Neural cell (in vitro differentiated cells): ENCODE measurements around the gene FAM107B. TPM values are rescaled to one million over a fixed set of nuclear protein-coding genes. Genes with fewer than 3 reads are reported as not detected.

Source experiments
- H2AFZ ChIP-seq: fragments of 200-600, 300-800 bp; sonication (generic), shearing (Covaris generic); 2 replicates; pipeline ENCODE4 v1.6.0; 2014; ENCODE audit warnings: low read depth, mild to moderate bottlenecking, antibody characterized with exemption, low read length, moderate library complexity
- H3F3A ChIP-seq: fragments of 200-600 bp; shearing (Covaris generic); 2 replicates; pipeline ENCODE4 v1.6.1; 2016; ENCODE audit warnings: mild to moderate bottlenecking, moderate library complexity, mixed read lengths, antibody characterized with exemption, low read length; ENCODE audit not compliant: insufficient read depth, poor library complexity, severe bottlenecking
- H3K27ac ChIP-seq: fragments of 200-600, 300-800 bp; sonication (generic), shearing (Covaris generic); 2 replicates; pipeline ENCODE4 v1.5.1; 2014; ENCODE audit warnings: mild to moderate bottlenecking, low read length, moderate library complexity
- H3K27me3 ChIP-seq: fragments of 300-800, 200-600 bp; sonication (generic), shearing (Covaris generic); 2 replicates; pipeline ENCODE4 v1.6.0; 2014; ENCODE audit warnings: mild to moderate bottlenecking, low read depth, low read length, moderate library complexity; ENCODE audit not compliant: insufficient read depth
- H3K36me3 ChIP-seq: fragments of 300-800, 200-600 bp; sonication (generic), shearing (Covaris generic); 2 replicates; pipeline ENCODE4 v1.5.1; 2014; ENCODE audit warnings: mild to moderate bottlenecking, antibody characterized with exemption, low read length, moderate library complexity; ENCODE audit not compliant: insufficient read depth
- H3K4me2 ChIP-seq: fragments of 300-800, 200-600 bp; sonication (generic), shearing (Covaris generic); 2 replicates; pipeline ENCODE4 v1.6.0; 2014; ENCODE audit warnings: mild to moderate bottlenecking, low read length
- H3K4me3 ChIP-seq: fragments of 300-800, 200-600 bp; sonication (generic), shearing (Covaris generic); 2 replicates; pipeline ENCODE4 v1.5.1; 2014; ENCODE audit warnings: mild to moderate bottlenecking, low read length, moderate library complexity
- H3K79me2 ChIP-seq: fragments of 200-600 bp; shearing (Covaris generic); replicated peaks from 2 replicates; pipeline ENCODE4 v1.6.0; 2014; ENCODE audit warnings: mild to moderate bottlenecking, low read length, moderate library complexity; ENCODE audit not compliant: insufficient read depth
- H3K9ac ChIP-seq: fragments of 300-800, 200-600 bp; sonication (generic), shearing (Covaris generic); 2 replicates; pipeline ENCODE4 v1.6.1; 2016; ENCODE audit warnings: mild to moderate bottlenecking, low read length, mixed read lengths
- H3K9me2 ChIP-seq: fragments of 200-600 bp; shearing (Covaris generic); 2 replicates; pipeline ENCODE4 v1.6.1; 2016; ENCODE audit warnings: mild to moderate bottlenecking, low read length, mixed read lengths; ENCODE audit not compliant: insufficient read depth
- H3K9me3 ChIP-seq: fragments of 200-600, 300-800 bp; sonication (generic), shearing (Covaris generic); 2 replicates; pipeline ENCODE4 v1.6.1; 2016; ENCODE audit warnings: mild to moderate bottlenecking, mixed run types, low read length, moderate library complexity, mixed read lengths
- H4K20me1 ChIP-seq: fragments of 200-600 bp; shearing (Covaris generic); 2 replicates; pipeline ENCODE4 v1.6.1; 2016; ENCODE audit warnings: mild to moderate bottlenecking, mixed run types; ENCODE audit not compliant: insufficient read depth
- EP300 ChIP-seq: fragments of 450-650 bp; conservative IDR thresholded peaks from 2 replicates; pipeline ENCODE4 v1.6.1; 2014; ENCODE audit warnings: antibody characterized with exemption, mild to moderate bottlenecking, moderate library complexity; ENCODE audit not compliant: poor library complexity, severe bottlenecking
- EZH2 ChIP-seq: fragments of 200-600, 300-800 bp; shearing (Covaris generic), sonication (generic); IDR thresholded peaks from 2 replicates; pipeline ENCODE4 v1.6.1; 2014; ENCODE audit warnings: antibody characterized with exemption, low read length, borderline replicate concordance, mild to moderate bottlenecking; ENCODE audit not compliant: insufficient read depth, poor library complexity, severe bottlenecking
- MXI1 ChIP-seq: fragments of 450-650 bp; conservative IDR thresholded peaks from 2 replicates; pipeline ENCODE4 v1.6.1; 2014; ENCODE audit warnings: antibody characterized with exemption, mild to moderate bottlenecking; ENCODE audit not compliant: poor library complexity, severe bottlenecking
- POLR2AphosphoS5 ChIP-seq: IDR thresholded peaks from 2 replicates; pipeline ENCODE4 v1.6.1; 2012
- RAD21 ChIP-seq: fragments of 450-650 bp; conservative IDR thresholded peaks from 2 replicates; pipeline ENCODE4 v1.6.1; 2014; ENCODE audit warnings: antibody characterized with exemption, mild to moderate bottlenecking, moderate library complexity
- REST ChIP-seq: IDR thresholded peaks from 2 replicates; pipeline ENCODE4 v1.6.1; 2012; ENCODE audit warnings: borderline replicate concordance
- SMC3 ChIP-seq: fragments of 450-650 bp; conservative IDR thresholded peaks from 2 replicates; pipeline ENCODE4 v1.6.1; 2014; ENCODE audit warnings: antibody characterized with exemption, mild to moderate bottlenecking, moderate library complexity; ENCODE audit not compliant: poor library complexity
- TAF1 ChIP-seq: IDR thresholded peaks from 2 replicates; pipeline ENCODE4 v1.6.1; 2012; ENCODE audit warnings: low read depth
- polyA plus RNA-seq: library from polyadenylated mRNA; depleted of rRNA; stranded (reverse); fragments of >200 nt; gene quantifications from 2 replicates; pipeline ENCODE4 v1.2.3, GENCODE V29; 2014
- TF ChIP-seq, protein P1 (sequence below): fragments of 450-650 bp; IDR thresholded peaks from 2 replicates; pipeline ENCODE4 v1.5.1; 2014; ENCODE audit warnings: antibody characterized with exemption, mild to moderate bottlenecking, moderate library complexity; ENCODE audit not compliant: poor library complexity, severe bottlenecking

The FAM107B gene
- polyA plus RNA-seq, 1 donor from 2014 or later = 106 TPM

DNA sequence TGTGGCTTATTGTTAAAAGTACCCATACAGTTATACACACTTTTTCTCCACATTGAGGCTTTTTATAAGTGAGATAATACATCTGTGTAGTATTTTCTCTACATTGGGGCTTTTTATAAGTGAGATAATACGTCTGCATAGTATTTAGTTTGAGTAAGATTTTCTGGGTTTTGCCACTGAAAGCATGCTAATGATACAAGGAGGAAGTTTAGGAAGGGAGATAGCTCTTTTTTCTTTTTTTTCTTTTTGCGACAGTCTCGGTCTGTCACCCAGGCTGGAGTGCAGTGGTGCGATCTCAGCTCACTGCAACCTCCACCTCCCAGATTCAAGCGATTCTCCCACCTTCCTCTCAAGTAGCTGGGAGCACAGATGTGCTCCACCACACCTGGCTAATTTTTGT is 13.3 kb downstream of the FAM107B start:
- no peak overlapping the region for H3K27ac ChIP-seq
- H3F3A ChIP-seq = no peaks in the 10 kb centered on the region
- H3K4me3 ChIP-seq = no peak overlapping the region
- TF ChIP-seq, protein P1, sequence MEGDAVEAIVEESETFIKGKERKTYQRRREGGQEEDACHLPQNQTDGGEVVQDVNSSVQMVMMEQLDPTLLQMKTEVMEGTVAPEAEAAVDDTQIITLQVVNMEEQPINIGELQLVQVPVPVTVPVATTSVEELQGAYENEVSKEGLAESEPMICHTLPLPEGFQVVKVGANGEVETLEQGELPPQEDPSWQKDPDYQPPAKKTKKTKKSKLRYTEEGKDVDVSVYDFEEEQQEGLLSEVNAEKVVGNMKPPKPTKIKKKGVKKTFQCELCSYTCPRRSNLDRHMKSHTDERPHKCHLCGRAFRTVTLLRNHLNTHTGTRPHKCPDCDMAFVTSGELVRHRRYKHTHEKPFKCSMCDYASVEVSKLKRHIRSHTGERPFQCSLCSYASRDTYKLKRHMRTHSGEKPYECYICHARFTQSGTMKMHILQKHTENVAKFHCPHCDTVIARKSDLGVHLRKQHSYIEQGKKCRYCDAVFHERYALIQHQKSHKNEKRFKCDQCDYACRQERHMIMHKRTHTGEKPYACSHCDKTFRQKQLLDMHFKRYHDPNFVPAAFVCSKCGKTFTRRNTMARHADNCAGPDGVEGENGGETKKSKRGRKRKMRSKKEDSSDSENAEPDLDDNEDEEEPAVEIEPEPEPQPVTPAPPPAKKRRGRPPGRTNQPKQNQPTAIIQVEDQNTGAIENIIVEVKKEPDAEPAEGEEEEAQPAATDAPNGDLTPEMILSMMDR = no peak
- no peak for TF ChIP-seq TAF1
- TF ChIP-seq REST = no peak
- no peak for TF ChIP-seq SMC3
- no peak for TF ChIP-seq EP300
- TF ChIP-seq RAD21 = no peak
- no peak for TF ChIP-seq MXI1
- TF ChIP-seq EZH2 = no peak
- H3K36me3 ChIP-seq = no peaks in the 10 kb centered on the region
- H3K9me3 ChIP-seq = no peaks in the 10 kb centered on the region
- H3K9ac ChIP-seq = no peak overlapping the region
- no peaks in the 10 kb centered on the region for H3K79me2 ChIP-seq
- H3K27me3 ChIP-seq = no peaks in the 10 kb centered on the region
- no peak overlapping the region for H3K4me2 ChIP-seq
- no peaks in the 10 kb centered on the region for H4K20me1 ChIP-seq
- no peaks in the 10 kb centered on the region for H3K9me2 ChIP-seq
- H2AFZ ChIP-seq = no peak overlapping the region

- Histone ChIP-seq H3K9me3 (no peaks in the 10 kb centered on the region), H4K20me1 (no peaks in the 10 kb centered on the region), H3K79me2 (no peaks in the 10 kb centered on the region), H3F3A (no peaks in the 10 kb centered on the region), H3K9me2 (no peaks in the 10 kb centered on the region), H2AFZ (no peak overlapping the region), H3K27ac (no peak overlapping the region), H3K9ac (no peak overlapping the region), H3K4me2 (no peak overlapping the region), H3K36me3 (no peaks in the 10 kb centered on the region), H3K4me3 (no peak overlapping the region), H3K27me3 (no peaks in the 10 kb centered on the region)
- TF ChIP-seq, protein P1 = no peak
- no peak for TF ChIP-seq POLR2AphosphoS5
Observed at GRCh38 chr10:14758994-14759664, 15.6 kb downstream of the FAM107B start.
